Activated CD4-positive, CD25-positive, alpha-beta regulatory T cell (primary cell): ENCODE measurements around the gene PIP4K2C.
"Not testable (repeated sequence)": the region's sequence is repeated elsewhere in the genome, so short reads cannot be mapped to it uniquely, and the experiment has no call there.

Experiments used
- DNase-seq, 4 experiments: peaks; one replicate each; lab custom pipeline; 2025; lab: John Stamatoyannopoulos, UW

Gene PIP4K2C

GRCh38 chr12:57560516-57560915 lies 30.5 kb upstream of the PIP4K2C start:
- no peak for DNase-seq

GRCh38 chr12:57561117-57561516 lies 29.9 kb upstream of the PIP4K2C start:
- not testable (repeated sequence) for DNase-seq

- no peak for DNase-seq
These were observed 27.6 kb upstream of the PIP4K2C start for GRCh38 chr12:57563358-57563757.

- no peak for DNase-seq
These were observed 26.7 kb upstream of the PIP4K2C start for GRCh38 chr12:57564178-57564740.

GRCh38 chr12:57568838-57569237 lies 22.2 kb upstream of the PIP4K2C start:
- no peak for DNase-seq

- no peak for DNase-seq
These were observed 21.1 kb upstream of the PIP4K2C start for GRCh38 chr12:57569858-57570257.

- not testable (repeated sequence) for DNase-seq
These were observed 20.6 kb upstream of the PIP4K2C start for GRCh38 chr12:57570438-57570837.

- DNase-seq = no peak
These were observed 18.8 kb upstream of the PIP4K2C start for GRCh38 chr12:57571926-57572762.

GRCh38 chr12:57574795-57575194 lies 16.2 kb upstream of the PIP4K2C start:
- DNase-seq = no peak

- no peak for DNase-seq
These were observed 15.0 kb upstream of the PIP4K2C start for GRCh38 chr12:57575771-57576612.

GRCh38 chr12:57576613-57577160 lies 14.3 kb upstream of the PIP4K2C start:
- DNase-seq = no peak

GRCh38 chr12:57577981-57578758 lies 12.8 kb upstream of the PIP4K2C start:
- no peak for DNase-seq

- no peak for DNase-seq
These were observed 12.0 kb upstream of the PIP4K2C start for GRCh38 chr12:57579011-57579410.

- no peak for DNase-seq
These were observed 11.1 kb upstream of the PIP4K2C start for GRCh38 chr12:57579677-57580465.

GRCh38 chr12:57580466-57580795 lies 10.6 kb upstream of the PIP4K2C start:
- no peak for DNase-seq

- DNase-seq = no peak
These were observed 9.2 kb upstream of the PIP4K2C start for GRCh38 chr12:57581802-57582201.

- no peak for DNase-seq
These were observed 8.6 kb upstream of the PIP4K2C start for GRCh38 chr12:57582440-57582839.

- DNase-seq = peak; percentile 20 to 49 (median 33)
These were observed 7.8 kb upstream of the PIP4K2C start for GRCh38 chr12:57583008-57583831.

- DNase-seq = no peak
These were observed 6.9 kb upstream of the PIP4K2C start for GRCh38 chr12:57584050-57584449.

- no peak for DNase-seq
These were observed 6.3 kb upstream of the PIP4K2C start for GRCh38 chr12:57584690-57585089.
